Right atrium auricular region (tissue), 2 donors: Measurements from ENCODE around the gene GABARAP. TPM values are rescaled to one million over a fixed set of nuclear protein-coding genes. Genes with fewer than 3 reads are reported as not detected.
"Not testable (repeated sequence)": the region's sequence is repeated elsewhere in the genome, so short reads cannot be mapped to it uniquely, and the experiment has no call there.

Experiments used
- DNase-seq: peaks from one replicate; pipeline ENCODE4 v3.0.0-alpha.2; 2019; ENCODE audit warnings: low spot score
- H3K27ac ChIP-seq, 2 donors: fragments of 200-600 bp; sonication (generic); 1 replicate in 1 of 2; 2 replicates in 1 of 2; pipeline ENCODE4 v1.5.1; 2016 to 2019
- H3K27me3 ChIP-seq, 2 donors: fragments of 200-600 bp; sonication (generic); one replicate each; pipeline versions ENCODE4 v1.5.1 to v1.6.0; 2017 to 2019
- H3K36me3 ChIP-seq: fragments of 200-600 bp; sonication (generic); one replicate; pipeline ENCODE4 v1.5.1; 2016
- H3K4me1 ChIP-seq, 2 donors: fragments of 200-600 bp; sonication (generic); one replicate each; pipeline versions ENCODE4 v1.5.1 to v1.6.0; 2017 to 2019
- H3K4me3 ChIP-seq, 2 donors: fragments of 200-600 bp; sonication (generic); 1 replicate in 1 of 2; 2 replicates in 1 of 2; pipeline ENCODE4 v1.5.1; 2017 to 2019; ENCODE audit warnings: mild to moderate bottlenecking in 1 of 2, moderate library complexity in 1 of 2
- H3K9me3 ChIP-seq, 2 donors: fragments of 200-600 bp; sonication (generic); one replicate each; pipeline ENCODE4 v1.5.1; 2019
- total RNA-seq, 2 donors: library from RNA; depleted of rRNA; stranded (reverse); fragments of >200 nt; gene quantifications; one replicate each; pipeline ENCODE4 v1.1.0, GENCODE V29; 2016
- TF ChIP-seq, protein P1 (sequence below), 2 donors: fragments of 200-600 bp; sonication (generic); IDR thresholded peaks; one replicate each; pipeline ENCODE4 v1.5.1; 2019; ENCODE audit warnings: antibody characterized with exemption in 2 of 2

GABARAP gene
- total RNA-seq, 2 donors from 2014 or later = 226 to 469 TPM

DNA sequence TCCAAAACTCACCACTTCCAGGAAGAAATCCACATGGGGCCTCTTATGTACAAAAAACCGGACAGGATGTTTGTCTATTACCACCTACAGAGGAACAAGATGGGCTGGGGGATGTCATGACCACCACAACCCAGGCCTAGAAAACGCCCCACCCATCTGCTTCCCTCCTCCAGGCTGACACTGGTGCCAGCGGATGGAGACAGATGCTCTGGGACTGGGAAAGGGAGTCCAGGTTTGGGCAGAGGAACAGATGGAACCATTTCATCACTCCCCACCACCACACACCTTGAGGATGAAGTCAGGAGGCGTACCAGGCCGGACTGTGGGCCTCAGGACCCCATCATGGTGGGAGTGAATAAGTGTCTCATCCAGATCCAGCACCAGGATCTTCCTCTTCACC, 4.5 kb upstream of the GABARAP start:
- DNase-seq = no peak
- H3K4me1 ChIP-seq = peaks cover 0 to 33% of the 10 kb centered on the region in 2 donors
- no peak overlapping the region for H3K4me3 ChIP-seq
- H3K27me3 ChIP-seq = no peaks in the 10 kb centered on the region
- H3K27ac ChIP-seq = no peak overlapping the region
- TF ChIP-seq, protein P1, sequence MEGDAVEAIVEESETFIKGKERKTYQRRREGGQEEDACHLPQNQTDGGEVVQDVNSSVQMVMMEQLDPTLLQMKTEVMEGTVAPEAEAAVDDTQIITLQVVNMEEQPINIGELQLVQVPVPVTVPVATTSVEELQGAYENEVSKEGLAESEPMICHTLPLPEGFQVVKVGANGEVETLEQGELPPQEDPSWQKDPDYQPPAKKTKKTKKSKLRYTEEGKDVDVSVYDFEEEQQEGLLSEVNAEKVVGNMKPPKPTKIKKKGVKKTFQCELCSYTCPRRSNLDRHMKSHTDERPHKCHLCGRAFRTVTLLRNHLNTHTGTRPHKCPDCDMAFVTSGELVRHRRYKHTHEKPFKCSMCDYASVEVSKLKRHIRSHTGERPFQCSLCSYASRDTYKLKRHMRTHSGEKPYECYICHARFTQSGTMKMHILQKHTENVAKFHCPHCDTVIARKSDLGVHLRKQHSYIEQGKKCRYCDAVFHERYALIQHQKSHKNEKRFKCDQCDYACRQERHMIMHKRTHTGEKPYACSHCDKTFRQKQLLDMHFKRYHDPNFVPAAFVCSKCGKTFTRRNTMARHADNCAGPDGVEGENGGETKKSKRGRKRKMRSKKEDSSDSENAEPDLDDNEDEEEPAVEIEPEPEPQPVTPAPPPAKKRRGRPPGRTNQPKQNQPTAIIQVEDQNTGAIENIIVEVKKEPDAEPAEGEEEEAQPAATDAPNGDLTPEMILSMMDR (IDR thresholded peaks at IDR 0.05) = no peak
- peaks cover 33% of the 10 kb centered on the region for H3K36me3 ChIP-seq
- H3K9me3 ChIP-seq = no peaks in the 10 kb centered on the region

DNA sequence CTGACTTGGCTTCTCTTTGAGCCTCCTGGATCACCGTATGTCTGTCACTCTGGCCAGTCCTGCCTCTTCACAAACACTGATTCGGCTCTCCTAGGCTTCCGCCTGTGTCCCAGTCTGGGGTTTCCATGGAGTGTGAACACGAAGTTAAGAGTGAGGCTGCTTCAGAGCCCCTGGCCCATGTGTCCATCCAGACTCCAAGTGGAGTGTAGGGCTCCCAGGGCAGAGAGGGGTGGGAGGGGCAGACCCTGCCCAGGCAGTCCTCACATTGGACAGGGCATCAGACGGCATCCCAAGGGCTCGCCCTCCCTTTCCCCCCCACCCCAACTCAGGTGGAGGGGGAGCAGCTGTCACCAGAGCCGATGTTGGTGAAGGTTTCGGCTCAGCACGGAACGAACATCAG, 1.6 kb upstream of the GABARAP start:
- Histone ChIP-seq H3K36me3 (peaks cover 45% of the 10 kb centered on the region), H3K4me1 (peaks cover 0 to 30% of the 10 kb centered on the region in 2 donors), H3K27ac (peak overlapping the region; percentile 96 to 99), H3K4me3 (peak overlapping the region in 1 of 2 donors; percentile 83)
- not testable (repeated sequence) for H3K27me3 ChIP-seq, DNase-seq, H3K9me3 ChIP-seq

DNA sequence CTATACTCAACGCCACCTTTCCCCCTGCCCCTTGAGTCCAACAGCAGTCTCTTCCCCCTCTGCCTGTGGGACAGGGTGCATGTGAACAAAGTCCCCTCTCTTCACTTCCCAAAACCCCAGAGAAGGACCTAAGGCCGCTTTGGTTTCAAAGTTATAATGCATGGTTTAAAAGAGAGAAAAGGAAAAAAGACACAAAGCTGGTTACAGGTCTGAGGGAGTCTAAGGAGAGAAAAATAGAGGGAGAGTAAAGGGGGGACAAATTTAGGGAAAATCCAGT, 1.1 kb upstream of the GABARAP start:
- H3K4me3 ChIP-seq = peak overlapping the region; percentile 65 to 83
- H3K27ac ChIP-seq = peak overlapping the region; percentile 96 to 99
- no peak for DNase-seq
- TF ChIP-seq, protein P1 (IDR thresholded peaks at IDR 0.05) = no peak
- H3K4me1 ChIP-seq = peaks cover 0 to 28% of the 10 kb centered on the region in 2 donors
- no peaks in the 10 kb centered on the region for H3K9me3 ChIP-seq
- peaks cover 45% of the 10 kb centered on the region for H3K36me3 ChIP-seq
- no peaks in the 10 kb centered on the region for H3K27me3 ChIP-seq

DNA sequence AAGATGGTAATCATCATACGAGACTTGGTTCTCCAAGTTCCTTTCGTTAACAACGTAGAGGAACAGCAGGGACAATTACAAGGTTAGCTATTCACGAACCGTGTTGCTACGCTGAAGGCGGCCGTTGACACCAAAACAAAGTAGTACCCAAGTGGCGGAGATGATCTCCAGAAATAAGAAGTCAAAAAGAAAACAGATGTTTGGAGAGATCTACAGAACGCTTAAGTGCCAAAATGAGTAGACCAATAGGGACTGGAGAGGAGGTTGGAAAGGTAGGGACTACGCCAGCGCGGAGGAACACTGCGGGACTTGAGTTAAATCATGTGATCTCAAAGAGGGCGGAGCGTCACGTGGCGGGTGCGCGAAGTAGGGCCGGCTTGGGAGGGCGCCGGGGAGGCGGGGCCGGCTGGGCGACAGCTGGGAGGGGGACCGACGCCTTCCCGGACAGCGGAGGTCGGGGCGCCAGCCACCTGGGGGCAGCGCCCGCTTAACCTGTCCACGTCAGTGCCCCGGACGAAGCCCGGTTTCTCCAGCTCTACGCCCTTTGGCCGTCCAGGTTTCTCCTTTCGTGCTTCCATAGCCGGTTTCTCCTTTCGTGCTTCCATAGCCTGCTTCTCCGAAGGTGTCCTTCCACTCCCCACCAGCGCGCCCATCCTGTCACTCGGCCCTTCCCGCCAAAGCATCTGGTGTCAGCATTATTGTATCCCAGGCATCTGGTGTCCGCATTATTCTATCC, 636 bp upstream of the GABARAP start:
- DNase-seq = peak; percentile 98
- peak overlapping the region; percentile 96 to 99 for H3K27ac ChIP-seq
- H3K36me3 ChIP-seq = peaks cover 45% of the 10 kb centered on the region
- peak overlapping the region; percentile 65 to 83 for H3K4me3 ChIP-seq
- no peaks in the 10 kb centered on the region for H3K9me3 ChIP-seq
- H3K4me1 ChIP-seq = peaks cover 0 to 28% of the 10 kb centered on the region in 2 donors
- H3K27me3 ChIP-seq = no peaks in the 10 kb centered on the region
- TF ChIP-seq, protein P1 (IDR thresholded peaks at IDR 0.05) = peak in 1 of 2 donors; percentile 40

DNA sequence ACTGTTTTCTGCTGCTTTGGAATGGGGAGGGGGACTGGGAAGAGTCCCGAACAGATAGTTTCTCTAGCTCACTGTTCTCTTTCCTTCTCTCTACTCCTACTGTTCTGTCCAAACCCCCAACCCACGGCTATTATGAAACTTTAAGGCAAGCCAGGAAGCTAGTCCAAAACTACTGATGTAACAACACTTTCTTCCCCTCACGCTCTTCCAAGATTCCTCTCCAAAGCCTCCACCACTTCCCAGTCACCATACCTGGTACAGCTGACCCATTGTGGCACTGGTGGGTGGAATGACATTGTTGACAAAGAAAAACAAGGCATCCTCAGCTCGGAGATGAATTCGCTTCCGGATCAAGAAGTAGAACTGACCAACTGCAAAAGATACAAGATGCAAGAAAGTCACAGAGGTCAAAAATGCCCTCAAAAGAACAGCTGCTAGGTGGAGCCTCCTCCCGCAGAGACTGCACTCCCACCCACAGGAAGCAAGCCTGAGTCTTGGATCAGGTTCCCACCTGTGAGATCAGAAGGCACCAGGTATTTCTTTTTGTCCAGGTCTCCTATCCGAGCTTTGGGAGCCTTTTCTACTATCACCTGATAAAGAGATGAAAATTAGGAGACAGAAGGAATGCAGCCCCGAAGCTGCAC, 1.0 kb downstream of the GABARAP start:
- DNase-seq = no peak
- TF ChIP-seq, protein P1 (IDR thresholded peaks at IDR 0.05) = no peak
- Histone ChIP-seq H3K9me3 (no peaks in the 10 kb centered on the region), H3K4me3 (peak overlapping the region; percentile 65 to 83), H3K4me1 (peaks cover 0 to 38% of the 10 kb centered on the region in 2 donors), H3K36me3 (peaks cover 38% of the 10 kb centered on the region), H3K27me3 (no peaks in the 10 kb centered on the region), H3K27ac (peak overlapping the region; percentile 96 to 99)

DNA sequence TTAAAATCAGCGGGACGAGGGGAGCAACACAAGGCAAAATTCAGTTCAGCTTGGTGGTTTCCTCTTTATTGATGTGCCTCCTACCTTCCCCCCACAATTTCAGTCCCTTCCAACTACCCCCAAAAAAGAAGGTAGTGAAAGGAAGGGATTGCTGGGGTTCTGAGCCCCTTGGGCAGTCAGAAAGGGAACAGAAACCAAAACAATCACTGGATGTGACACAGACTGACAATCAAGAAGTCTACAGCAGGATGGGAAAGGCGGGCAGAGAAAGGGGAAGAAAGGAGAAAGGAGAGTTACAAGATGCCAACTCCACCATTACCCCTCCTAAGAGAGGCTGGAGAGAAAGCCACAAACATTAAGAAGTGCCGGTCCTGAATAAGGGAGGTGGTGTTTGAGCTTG, 1.9 kb downstream of the GABARAP start:
- TF ChIP-seq, protein P1 (IDR thresholded peaks at IDR 0.05) = no peak
- Histone ChIP-seq H3K27me3 (no peaks in the 10 kb centered on the region), H3K4me1 (peaks cover 0 to 43% of the 10 kb centered on the region in 2 donors), H3K36me3 (peaks cover 39% of the 10 kb centered on the region), H3K9me3 (no peaks in the 10 kb centered on the region), H3K27ac (peak overlapping the region; percentile 96 to 99), H3K4me3 (peak overlapping the region in 1 of 2 donors; percentile 83)
- DNase-seq = no peak
